ENCODE results near the gene CELF1.

The CELF1 gene

DNA sequence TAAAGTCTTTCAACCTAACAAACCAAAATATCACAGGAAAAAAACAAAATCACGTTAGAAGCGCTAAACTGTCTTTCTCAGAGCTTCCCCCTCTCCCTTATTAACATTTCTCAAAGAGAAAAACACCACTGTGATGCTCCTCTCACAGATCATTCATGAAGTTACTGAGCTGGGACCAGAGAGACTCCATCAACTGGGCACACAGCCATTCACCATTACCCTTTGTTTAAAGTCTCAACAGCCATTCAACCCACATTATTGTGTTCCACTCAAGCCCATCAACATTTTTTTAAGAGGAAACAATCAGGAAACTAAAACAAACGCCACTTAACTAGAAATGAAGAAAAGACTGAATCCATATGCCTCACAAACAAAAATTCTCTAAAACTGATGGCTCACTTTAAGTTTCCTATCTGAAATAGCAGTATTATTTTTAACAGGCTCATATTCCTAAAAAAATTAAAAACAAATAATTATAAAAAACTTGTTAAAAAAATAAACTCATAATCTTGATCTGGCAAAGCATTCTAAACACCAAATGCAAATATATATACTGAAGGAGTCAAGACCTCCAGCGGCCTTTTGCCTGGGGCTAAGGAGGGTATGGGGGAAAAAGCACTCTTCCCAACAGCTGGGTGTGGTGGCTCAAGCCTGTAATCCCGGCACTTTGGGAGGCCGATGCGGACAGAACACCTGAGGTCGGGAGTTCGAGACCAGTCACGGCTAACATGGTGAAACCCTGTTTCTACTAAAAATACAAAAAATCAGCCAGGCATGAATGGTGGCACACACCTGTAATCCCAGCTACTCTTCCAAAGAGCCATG, 14.0 kb downstream of the CELF1 start:
- TF ChIP-seq, protein P1, sequence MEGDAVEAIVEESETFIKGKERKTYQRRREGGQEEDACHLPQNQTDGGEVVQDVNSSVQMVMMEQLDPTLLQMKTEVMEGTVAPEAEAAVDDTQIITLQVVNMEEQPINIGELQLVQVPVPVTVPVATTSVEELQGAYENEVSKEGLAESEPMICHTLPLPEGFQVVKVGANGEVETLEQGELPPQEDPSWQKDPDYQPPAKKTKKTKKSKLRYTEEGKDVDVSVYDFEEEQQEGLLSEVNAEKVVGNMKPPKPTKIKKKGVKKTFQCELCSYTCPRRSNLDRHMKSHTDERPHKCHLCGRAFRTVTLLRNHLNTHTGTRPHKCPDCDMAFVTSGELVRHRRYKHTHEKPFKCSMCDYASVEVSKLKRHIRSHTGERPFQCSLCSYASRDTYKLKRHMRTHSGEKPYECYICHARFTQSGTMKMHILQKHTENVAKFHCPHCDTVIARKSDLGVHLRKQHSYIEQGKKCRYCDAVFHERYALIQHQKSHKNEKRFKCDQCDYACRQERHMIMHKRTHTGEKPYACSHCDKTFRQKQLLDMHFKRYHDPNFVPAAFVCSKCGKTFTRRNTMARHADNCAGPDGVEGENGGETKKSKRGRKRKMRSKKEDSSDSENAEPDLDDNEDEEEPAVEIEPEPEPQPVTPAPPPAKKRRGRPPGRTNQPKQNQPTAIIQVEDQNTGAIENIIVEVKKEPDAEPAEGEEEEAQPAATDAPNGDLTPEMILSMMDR (IDR thresholded peaks at IDR 0.05): no peak

DNA sequence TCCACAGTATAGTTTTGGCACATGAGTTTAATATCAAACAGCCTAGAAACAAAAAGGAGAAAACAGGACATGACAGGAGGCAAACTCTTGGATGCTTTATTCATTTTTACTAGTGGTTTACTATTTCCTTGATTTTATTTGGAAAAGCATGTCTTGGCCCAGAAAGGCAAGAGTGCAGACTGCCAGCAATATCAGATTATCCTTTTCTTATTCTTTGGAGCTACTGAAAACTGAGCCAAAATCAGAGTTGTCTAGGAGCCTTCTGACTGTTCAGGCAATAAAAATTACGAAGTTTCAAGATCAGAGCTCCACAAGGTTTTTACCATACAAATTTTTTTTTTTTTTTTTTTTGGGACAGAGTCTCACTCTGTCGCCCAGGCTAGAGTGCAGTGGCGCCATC, 16.0 kb downstream of the CELF1 start:
- TF ChIP-seq, protein P1 (IDR thresholded peaks at IDR 0.05): no peak

DNA sequence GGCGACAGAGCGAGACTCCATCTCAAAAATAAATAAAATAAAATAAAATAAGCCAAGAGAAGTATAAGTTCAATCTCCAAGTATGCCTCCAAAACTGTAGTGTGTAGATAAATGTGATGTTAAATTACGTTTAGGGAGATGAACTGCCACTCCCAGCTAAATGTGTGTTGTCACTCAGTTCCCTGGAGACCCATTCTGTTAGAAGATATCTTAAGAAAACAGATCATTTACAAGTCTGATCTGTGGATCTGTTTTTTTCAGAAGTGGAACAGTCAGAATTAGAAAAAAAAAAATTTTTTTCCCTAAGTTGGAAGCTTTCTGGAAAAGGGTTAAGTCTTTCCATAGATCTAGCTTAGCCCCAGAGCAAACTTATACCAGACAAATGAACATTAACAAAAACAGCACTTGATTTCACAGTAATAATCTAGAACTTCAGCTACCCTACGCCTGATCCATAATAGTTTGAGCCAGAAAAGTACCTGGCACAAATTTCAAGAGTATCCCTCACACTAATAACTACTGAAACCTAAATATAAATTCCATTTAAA, 18.2 kb downstream of the CELF1 start:
- TF ChIP-seq, protein P1 (IDR thresholded peaks at IDR 0.05): no peak

DNA sequence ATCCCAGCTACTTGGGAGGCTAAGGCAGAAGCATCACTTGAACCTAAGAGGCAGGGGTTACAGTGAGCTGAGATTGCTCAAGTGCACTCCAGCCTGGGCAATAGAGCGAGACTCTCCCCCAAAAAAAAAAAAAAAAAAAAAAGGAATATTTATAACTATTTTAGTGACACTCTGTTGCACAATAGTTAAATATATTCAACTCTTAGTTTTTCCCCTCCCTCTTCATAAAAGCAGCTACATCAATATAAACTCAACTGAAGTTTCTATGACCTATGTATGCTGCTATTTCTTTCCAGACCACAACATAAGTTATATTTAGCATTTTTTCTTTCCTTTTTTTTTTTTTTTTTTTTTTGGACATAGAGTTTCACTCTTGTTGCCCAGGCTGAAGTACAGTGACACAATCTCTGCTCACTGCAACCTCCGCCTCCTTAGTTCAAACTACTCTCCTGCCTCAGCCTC, 19.2 kb downstream of the CELF1 start:
- TF ChIP-seq, protein P1 (IDR thresholded peaks at IDR 0.05): no peak

DNA sequence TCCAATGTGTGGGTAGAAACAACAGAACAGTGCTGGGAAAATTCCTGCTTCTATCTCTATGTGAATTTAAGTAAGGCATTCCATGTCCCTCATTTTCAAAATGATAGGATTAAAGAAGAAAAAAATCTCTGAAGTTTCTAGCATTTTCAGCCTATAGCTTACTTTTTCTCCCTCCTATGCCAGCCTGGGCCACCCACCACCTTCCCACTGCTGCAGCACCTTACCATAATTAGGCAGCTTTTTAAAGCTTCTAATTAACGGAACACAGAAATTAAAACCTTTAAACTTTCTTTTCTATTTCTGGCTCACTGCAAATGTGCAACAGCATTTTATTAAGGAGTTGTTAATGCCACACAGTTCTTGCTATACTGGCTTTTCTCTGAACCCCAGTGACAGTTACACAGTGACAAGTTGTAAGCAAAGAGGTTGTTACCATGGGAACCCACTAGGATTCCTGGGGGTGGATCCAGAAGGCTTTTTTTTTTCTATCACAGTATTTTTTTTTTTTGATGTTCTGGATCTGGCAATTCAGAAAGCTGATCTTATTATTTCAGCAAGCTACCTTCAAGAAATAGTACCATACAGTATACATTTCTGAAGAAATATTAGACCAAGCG, 20.2 kb downstream of the CELF1 start:
- TF ChIP-seq, protein P1 (IDR thresholded peaks at IDR 0.05): no peak

DNA sequence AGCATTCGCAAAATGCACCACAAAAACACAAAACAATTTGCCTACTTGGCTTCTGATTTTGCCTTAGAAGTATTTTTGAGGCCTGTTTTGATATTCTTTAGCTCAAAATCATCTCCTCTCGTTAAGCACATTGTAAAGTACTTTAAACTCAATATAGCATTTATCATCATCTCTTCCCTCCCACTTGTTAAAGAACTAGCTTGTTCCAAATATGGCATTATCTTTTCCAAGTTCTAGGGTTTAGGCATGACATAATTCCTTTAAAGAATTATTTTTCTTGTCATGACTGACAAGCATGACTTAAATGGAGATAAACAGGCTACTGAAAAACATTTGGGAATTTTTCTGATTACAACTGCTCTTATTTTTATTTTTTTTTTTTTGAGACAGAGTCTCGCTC, 21.3 kb downstream of the CELF1 start:
- TF ChIP-seq, protein P1 (IDR thresholded peaks at IDR 0.05): no peak

DNA sequence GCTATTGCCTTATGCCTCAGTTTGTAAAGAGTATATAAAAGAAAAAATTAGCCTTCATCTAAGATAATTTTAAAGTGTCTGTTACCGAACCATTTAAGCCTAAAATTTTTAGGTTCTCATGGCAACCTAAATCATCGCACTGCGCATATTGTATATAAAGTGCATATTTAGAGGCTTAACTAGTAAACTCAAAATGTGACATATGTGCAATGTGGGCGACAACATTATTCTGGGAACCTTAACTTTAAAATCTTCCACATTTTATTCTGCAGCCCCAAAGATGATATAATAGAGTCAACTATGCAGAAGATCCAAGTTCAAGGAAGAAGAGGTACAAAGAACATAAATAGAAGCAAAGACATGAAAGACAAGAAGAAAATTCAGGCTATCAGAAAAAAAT, 23.0 kb downstream of the CELF1 start:
- TF ChIP-seq, protein P1 (IDR thresholded peaks at IDR 0.05): no peak

Data from LNCAP (cell line).